Colon (tissue), 2 donors: ENCODE results near the gene GET4.
"Not testable (repeated sequence)": the region's sequence is repeated elsewhere in the genome, so short reads cannot be mapped to it uniquely, and the experiment has no call there.

ENCODE experiments used
- FAIRE-seq: peaks from 2 replicates; lab custom pipeline; 2012; peaks lifted over from hg19 to GRCh38; lab: Jason Lieb, UNC
- donor health status: control.
- donor health status: control.

GET4 gene

DNA sequence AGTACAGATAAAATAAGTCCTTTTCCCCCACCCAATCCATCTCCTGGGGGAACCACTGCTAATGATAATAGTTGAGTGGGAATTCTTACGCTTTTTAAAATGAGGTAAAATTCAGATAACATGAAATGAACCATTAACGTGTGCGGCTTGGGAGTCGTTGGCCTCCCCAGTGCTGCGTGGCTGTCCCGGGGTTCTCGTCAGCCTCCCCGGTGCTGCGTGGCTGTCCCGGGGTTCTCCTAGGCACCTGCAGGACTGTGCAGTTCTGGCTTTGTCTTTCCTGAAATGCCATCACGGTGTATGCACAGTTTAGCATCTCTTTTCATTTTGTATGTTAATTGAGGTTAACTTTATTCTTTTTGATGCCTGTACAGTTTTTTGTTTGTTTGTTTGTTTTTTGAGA, 30.6 kb upstream of the GET4 start:
- no peak for FAIRE-seq

DNA sequence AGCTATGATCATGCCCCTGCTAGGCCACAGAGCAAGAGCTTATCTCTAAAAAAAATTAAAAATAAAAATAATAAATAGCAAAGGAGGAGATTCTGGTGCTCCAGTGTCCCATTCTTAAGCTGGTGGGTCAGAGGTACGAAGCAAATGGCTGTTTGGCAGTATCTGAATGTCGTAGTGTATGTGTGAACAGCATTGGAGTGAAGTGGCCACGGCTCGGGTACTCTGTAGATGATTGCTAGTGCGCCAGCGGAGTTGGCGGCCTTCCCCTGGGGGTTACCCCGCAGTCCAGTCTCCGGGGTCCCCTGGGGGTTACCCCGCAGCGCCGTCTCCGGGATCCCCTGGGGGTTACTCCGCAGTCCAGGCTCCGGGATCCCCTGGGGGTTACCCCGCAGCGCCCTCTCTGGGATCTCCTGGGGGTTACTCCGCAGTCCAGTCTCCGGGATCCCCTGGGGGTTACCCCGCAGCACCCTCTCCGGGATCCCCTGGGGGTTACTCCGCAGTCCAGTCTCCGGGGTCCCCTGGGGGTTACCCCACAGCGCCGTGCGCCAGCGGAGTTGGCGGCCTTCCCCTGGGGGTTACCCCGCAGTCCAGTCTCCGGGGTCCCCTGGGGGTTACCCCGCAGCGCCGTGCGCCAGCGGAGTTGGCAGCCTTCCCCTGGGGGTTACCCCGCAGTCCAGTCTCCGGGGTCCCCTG, 29.2 kb upstream of the GET4 start:
- FAIRE-seq, result not testable (repeated sequence)

DNA sequence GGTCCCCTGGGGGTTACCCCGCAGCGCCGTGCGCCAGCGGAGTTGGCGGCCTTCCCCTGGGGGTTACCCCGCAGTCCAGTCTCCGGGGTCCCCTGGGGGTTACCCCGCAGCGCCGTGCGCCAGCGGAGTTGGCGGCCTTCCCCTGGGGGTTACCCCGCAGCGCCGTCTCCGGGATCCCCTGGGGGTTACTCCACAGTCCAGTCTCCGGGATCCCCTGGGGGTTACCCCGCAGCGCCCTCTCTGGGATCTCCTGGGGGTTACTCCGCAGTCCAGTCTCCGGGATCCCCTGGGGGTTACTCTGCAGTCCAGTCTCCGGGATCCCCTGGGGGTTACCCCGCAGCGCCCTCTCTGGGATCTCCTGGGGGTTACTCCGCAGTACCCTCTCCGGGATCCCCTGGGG, 28.6 kb upstream of the GET4 start:
- not testable (repeated sequence) for FAIRE-seq

DNA sequence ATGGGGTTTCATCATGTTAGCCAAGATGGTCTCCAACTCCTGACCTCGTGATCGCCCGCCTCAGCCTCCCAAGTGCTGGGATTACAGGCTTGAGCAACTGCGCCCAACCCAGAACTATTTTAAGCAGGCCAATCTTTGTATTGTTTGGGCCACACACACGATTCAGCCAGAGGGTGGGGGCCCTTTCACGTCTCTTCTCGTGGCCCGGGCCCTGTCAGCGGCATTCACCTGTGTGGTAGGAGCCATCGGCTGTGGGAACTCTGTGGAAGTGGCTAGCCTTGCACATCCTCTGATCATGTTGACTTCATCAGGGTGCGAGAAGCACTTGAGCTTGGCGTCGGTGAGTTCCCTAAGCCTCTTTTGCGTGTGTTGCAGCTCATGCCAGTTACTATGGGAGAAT, 27.2 kb upstream of the GET4 start:
- no peak for FAIRE-seq

GRCh38 chr7:849781-850180, 26.6 kb upstream of the GET4 start:
- FAIRE-seq, result no peak

GRCh38 chr7:851204-851603, 25.1 kb upstream of the GET4 start:
- FAIRE-seq, result no peak

- FAIRE-seq, result no peak
Observed at GRCh38 chr7:853366-854117, 22.8 kb upstream of the GET4 start.

DNA sequence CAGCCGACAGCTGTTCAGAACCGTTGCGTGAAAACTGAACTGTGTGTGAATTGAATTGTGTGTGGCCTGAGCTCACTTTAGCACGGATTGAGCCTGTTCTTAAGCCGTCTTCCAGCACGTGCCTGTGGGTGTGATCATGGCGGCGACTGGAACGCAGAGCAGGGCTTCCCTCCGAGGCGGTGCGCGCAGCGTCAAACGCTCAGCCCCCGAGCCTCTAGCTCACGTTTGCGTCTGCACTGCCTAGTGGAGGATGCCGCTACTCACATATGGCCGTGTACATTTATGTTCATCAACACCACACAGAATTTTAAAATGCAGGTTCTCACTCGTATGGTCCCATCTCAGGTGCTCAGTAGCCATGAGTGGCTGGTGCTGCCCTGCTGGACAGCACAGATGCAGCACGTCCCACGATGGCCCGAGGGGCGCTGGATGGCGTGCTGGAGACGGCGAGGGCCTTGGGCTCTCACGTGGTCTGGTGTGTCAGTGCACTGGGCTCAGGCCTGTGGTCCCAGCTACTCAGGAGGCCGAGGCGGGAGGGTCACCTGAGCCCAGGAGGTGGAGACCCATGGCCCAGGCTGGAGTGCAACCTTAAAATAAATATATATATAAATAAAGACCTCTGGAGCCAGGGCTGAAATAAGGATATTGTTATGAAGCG, 22.1 kb upstream of the GET4 start:
- no peak for FAIRE-seq

GRCh38 chr7:855686-856369, 20.5 kb upstream of the GET4 start:
- FAIRE-seq, result no peak

DNA sequence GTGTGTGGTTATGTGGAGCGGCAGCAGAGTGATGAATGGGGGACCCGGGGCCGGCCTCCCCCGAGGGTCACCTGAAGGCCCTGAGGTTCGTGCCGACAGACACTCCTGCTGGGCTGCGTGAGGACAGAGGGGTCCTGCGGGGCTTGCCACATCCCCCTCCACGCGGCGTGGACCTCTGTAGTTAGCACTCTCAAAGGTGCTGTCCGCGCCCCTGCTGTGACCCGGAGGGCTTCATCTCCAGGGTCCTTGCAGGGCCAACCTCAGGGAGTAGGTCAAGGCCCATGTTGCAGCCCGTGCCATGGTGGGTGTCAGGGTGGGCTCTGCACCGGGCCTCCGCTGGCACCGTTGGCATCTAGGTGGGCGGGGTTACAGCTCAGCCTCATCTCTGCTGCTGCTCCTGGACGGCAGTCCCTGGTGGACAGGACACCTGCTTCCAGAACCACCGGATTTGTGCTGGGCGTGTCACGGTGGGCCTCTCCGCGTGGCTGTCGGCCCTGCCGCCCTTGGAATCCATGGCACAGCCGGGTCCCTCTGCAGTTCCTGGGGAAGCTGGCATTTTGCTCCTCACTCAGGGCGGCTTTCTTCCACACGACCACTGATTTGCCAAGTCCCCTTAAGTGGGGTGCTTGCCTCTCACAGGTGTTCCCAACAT, 19.8 kb upstream of the GET4 start:
- FAIRE-seq, result no peak

- no peak for FAIRE-seq
Observed at GRCh38 chr7:857661-858060, 18.7 kb upstream of the GET4 start.

DNA sequence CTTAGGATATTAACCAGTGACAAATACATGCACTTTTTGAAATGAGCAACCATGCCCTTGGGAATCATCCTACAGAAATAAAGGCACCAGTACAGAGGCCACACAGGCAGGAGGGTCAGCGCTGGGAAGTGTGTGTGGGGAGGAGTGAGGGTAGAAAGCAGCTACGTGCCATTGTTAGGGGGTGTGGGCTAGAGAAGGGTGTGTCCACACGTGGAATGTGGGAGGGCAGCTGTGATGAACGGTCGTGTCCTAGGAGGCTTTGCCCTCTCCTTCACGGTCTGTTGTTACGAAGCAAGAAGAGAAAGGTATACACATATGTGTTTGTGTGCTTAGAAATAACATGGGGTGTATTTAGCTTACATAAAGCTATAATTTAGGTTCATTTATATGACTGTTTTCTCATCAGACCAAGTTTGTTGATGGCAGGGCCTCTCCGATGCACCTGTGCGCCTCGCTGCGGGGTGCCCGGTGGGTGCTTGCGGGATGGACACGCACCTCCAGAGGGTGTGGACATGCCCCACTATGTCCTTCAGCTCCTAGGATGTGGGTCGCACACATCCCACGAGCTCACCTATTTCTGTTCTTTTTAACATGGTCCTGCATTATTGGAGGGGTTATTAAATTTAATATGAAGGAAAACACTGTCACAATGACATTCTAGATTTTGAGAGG, 16.9 kb upstream of the GET4 start:
- no peak for FAIRE-seq

- FAIRE-seq, result no peak
Observed at GRCh38 chr7:860149-860548, 16.2 kb upstream of the GET4 start.

- FAIRE-seq, result no peak
Observed at GRCh38 chr7:861222-861621, 15.1 kb upstream of the GET4 start.

DNA sequence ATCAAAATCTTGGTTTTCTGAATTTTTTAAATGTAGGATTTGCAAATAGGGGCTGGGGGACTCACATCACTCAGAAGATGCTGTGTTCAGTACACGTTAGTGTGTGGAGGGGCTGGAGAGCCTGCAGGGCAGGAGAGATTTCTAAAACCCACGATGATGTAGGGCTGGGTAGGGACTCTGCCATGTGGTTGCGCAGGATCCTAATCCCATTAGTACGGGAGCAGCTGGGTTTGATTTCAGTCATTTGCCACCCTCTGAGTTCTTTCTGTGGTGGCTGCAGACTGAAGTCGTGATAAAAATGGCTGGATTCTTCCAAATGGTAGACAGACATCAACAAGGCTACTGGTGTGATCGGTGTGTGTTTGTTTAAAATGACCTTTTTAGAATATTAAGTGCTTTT, 14.2 kb upstream of the GET4 start:
- no peak for FAIRE-seq

DNA sequence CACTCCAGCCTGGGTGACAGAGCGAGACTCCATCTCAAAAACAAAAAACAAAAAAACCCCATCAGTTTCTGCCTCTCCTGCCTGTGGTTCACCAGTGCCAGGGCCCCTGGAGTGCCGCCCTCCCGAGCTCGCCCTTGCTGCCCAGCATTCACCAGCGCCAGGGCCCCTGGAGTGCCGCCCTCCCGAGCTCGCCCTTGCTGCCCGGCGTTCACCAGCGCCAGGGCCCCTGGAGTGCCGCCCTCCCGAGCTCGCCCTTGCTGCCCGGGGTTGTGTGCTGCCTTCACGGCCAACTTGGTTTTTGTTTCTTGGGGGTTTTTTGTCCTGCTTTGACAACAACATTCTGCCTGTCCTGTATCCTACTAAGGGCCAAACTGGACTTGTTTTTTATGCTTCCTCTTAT, 13.2 kb upstream of the GET4 start:
- FAIRE-seq, result no peak

DNA sequence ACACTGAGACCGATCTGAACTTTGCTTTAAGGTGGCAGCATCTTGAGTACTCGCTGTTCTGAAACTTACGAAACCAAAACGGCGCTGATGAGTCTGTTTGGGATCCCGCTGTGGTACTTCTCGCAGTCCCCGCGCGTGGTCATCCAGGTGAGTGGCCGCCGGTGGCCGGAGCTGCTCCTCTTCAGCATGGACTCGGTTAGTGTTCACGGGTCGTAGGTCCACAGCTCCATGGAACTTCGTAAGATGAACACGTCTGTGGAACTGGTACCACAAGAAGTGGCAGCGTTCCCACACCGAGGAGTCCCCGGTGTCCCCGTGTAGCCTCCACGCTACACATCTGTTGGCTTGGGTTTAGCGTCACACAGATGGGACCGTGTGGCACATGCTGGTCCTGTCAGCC, 10.4 kb upstream of the GET4 start:
- no peak for FAIRE-seq

GRCh38 chr7:867001-867405, 9.4 kb upstream of the GET4 start:
- FAIRE-seq, result no peak

GRCh38 chr7:867406-868188, 8.8 kb upstream of the GET4 start:
- FAIRE-seq, result no peak

DNA sequence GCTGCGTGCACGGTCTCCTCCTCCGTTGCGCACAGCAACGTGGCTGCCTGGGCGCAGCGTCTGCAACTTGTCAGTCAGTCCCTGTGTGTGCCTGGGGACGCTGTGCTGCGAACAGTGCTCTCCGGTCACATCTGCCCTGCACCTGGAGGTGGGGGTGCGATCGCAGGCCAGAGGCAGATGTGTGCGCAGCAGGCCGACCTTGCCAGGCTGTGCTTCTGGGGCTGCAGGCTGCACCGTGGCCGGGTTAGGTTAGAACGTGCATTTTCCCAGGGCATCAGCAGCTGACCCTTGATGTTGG, 8.2 kb upstream of the GET4 start:
- no peak for FAIRE-seq

- FAIRE-seq, result no peak
Observed at GRCh38 chr7:869348-869747, 7.0 kb upstream of the GET4 start.
